Dendritic cell treated with granulocyte-macrophage colony-stimulating factor and Interleukin-4, amounts not matched to agents 40 ng/mL and 50 ng/mL, for 4 days (primary cell): ENCODE measurements around the gene CNOT4.

Experiments used
- H3K27ac Mint-ChIP-seq: one replicate; pipeline ENCODE4 v1.8.0; 2022; ENCODE audit warnings: mild to moderate bottlenecking, mixed read lengths
- H3K27me3 Mint-ChIP-seq: one replicate; pipeline ENCODE4 v1.8.0; 2022; ENCODE audit warnings: mild to moderate bottlenecking, mixed read lengths
- H3K36me3 Mint-ChIP-seq: one replicate; pipeline ENCODE4 v1.8.0; 2022; ENCODE audit warnings: low read depth, mixed read lengths
- H3K4me1 Mint-ChIP-seq: one replicate; pipeline ENCODE4 v1.8.0; 2022; ENCODE audit warnings: low read depth, mixed read lengths
- H3K4me3 Mint-ChIP-seq: one replicate; pipeline ENCODE4 v1.8.0; 2022; ENCODE audit warnings: mild to moderate bottlenecking, moderate library complexity, mixed read lengths
- H3K9me3 Mint-ChIP-seq: one replicate; pipeline ENCODE4 v1.8.0; 2022; ENCODE audit warnings: mixed read lengths
- intact Hi-C: fragments of 100-400 bp; cut with micrococcal nuclease; formaldehyde crosslinking; loops from one replicate; pipeline ENCODE4 v1.15.0; 2022

The CNOT4 gene

GRCh38 chr7:135527025-135527424 lies 17.1 kb upstream of the CNOT4 start:
- no peaks in the 10 kb centered on the region for H3K9me3 Mint-ChIP-seq
- no peaks in the 10 kb centered on the region for H3K4me1 Mint-ChIP-seq
- no peak overlapping the region for H3K4me3 Mint-ChIP-seq
- H3K36me3 Mint-ChIP-seq, result no peaks in the 10 kb centered on the region
- H3K27me3 Mint-ChIP-seq, result no peaks in the 10 kb centered on the region
- H3K27ac Mint-ChIP-seq, result no peak overlapping the region
- intact Hi-C loops, result no loop called here

GRCh38 chr7:135525426-135525825 lies 15.5 kb upstream of the CNOT4 start:
- Mint-ChIP-seq H3K27me3 (no peaks in the 10 kb centered on the region), H3K27ac (no peak overlapping the region), H3K4me3 (no peak overlapping the region), H3K4me1 (no peaks in the 10 kb centered on the region), H3K36me3 (no peaks in the 10 kb centered on the region), H3K9me3 (no peaks in the 10 kb centered on the region)
- intact Hi-C loops, result no loop called here

DNA sequence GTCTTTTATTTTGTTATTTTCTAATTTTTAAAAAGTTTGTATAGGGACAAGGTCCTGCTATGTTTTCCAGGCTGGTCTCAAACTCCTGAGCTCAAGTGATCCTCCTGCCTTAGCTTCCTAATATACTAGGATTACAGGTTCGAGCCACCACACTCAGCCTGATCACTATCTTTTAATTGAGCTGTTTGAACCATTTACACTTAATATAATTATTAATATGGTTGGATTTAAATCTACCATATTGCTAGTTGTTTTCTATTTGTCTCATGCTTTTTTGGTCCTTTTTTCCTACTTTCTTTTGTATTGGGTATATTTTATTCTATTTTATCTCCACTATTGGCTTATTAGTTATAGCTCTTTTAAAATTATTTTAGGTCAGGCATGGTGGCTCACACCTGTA lies 13.2 kb upstream of the CNOT4 start:
- Mint-ChIP-seq H3K4me1 (no peaks in the 10 kb centered on the region), H3K27ac (no peak overlapping the region), H3K27me3 (no peaks in the 10 kb centered on the region), H3K9me3 (no peaks in the 10 kb centered on the region), H3K4me3 (no peak overlapping the region), H3K36me3 (no peaks in the 10 kb centered on the region)
- intact Hi-C loops, result no loop called here

DNA sequence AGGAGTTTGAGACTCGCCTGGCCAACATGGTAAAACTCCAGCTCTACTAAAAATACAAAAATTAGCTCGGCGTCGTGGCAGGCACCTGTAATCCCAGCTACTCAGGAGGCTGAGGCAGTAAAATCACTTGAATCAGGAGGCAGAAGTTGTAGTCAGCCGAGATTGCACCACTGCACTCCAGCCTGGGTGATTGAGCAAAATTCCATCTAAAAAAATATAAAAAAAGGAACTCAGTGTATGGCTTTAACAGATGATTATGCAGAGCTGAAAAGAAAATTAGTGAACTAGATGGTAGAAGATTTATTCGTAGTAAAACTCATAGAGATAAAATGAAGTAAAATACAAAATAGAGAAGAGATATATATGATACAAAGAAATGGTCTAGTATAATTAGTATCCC lies 12.6 kb upstream of the CNOT4 start:
- intact Hi-C loops, result no loop called here

GRCh38 chr7:135519871-135520270 lies 10.0 kb upstream of the CNOT4 start:
- no peak overlapping the region for H3K4me3 Mint-ChIP-seq
- no peaks in the 10 kb centered on the region for H3K36me3 Mint-ChIP-seq
- H3K4me1 Mint-ChIP-seq, result no peaks in the 10 kb centered on the region
- no peaks in the 10 kb centered on the region for H3K9me3 Mint-ChIP-seq
- intact Hi-C loops, result no loop called here
- no peak overlapping the region for H3K27ac Mint-ChIP-seq
- H3K27me3 Mint-ChIP-seq, result no peaks in the 10 kb centered on the region

More for the DNA sequence above, 12.6 kb upstream of the CNOT4 start:
- Mint-ChIP-seq H3K27ac (no peak overlapping the region), H3K4me3 (no peak overlapping the region), H3K9me3 (no peaks in the 10 kb centered on the region), H3K27me3 (no peaks in the 10 kb centered on the region), H3K36me3 (no peaks in the 10 kb centered on the region), H3K4me1 (no peaks in the 10 kb centered on the region)

- intact Hi-C loops, result no loop called here
- no peaks in the 10 kb centered on the region for H3K27me3 Mint-ChIP-seq
- H3K27ac Mint-ChIP-seq, result no peak overlapping the region
- no peaks in the 10 kb centered on the region for H3K36me3 Mint-ChIP-seq
- H3K4me3 Mint-ChIP-seq, result no peak overlapping the region
- H3K4me1 Mint-ChIP-seq, result no peaks in the 10 kb centered on the region
- no peaks in the 10 kb centered on the region for H3K9me3 Mint-ChIP-seq
Observed at GRCh38 chr7:135519233-135519688, 9.4 kb upstream of the CNOT4 start.

- intact Hi-C loops, result no loop called here
- no peak overlapping the region for H3K4me3 Mint-ChIP-seq
- no peaks in the 10 kb centered on the region for H3K36me3 Mint-ChIP-seq
- H3K9me3 Mint-ChIP-seq, result no peaks in the 10 kb centered on the region
- no peak overlapping the region for H3K27ac Mint-ChIP-seq
- no peaks in the 10 kb centered on the region for H3K4me1 Mint-ChIP-seq
- H3K27me3 Mint-ChIP-seq, result no peaks in the 10 kb centered on the region
Observed at GRCh38 chr7:135518748-135519147, 8.8 kb upstream of the CNOT4 start.

DNA sequence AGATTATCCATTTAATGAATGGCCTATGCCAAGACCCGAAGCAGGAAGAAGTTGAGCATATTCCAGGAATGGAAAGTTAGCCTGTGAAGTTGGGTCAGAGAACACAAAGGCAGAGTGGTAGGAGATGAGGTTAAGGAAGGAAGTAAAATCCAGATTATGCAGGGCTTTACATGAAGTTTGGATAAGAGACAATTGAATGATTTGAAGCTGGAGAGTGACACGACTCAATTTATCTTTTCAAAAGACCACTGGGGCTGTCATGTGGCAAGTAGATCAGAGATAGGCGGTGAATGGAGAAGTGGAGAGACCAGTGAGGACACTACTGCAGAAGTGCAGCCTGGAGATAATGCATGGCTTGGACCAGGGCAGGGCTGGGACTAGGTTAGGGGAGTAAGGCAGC lies 7.2 kb upstream of the CNOT4 start:
- no peaks in the 10 kb centered on the region for H3K9me3 Mint-ChIP-seq
- intact Hi-C loops, result no loop called here

GRCh38 chr7:135514856-135515255 lies 5.0 kb upstream of the CNOT4 start:
- H3K4me1 Mint-ChIP-seq, result no peaks in the 10 kb centered on the region
- H3K9me3 Mint-ChIP-seq, result no peaks in the 10 kb centered on the region
- no peak overlapping the region for H3K27ac Mint-ChIP-seq
- H3K27me3 Mint-ChIP-seq, result no peaks in the 10 kb centered on the region
- H3K4me3 Mint-ChIP-seq, result no peak overlapping the region
- no peaks in the 10 kb centered on the region for H3K36me3 Mint-ChIP-seq
- intact Hi-C loops, result no loop called here

More for the DNA sequence above, 7.2 kb upstream of the CNOT4 start:
- Mint-ChIP-seq H3K4me3 (no peak overlapping the region), H3K27me3 (no peaks in the 10 kb centered on the region), H3K4me1 (no peaks in the 10 kb centered on the region), H3K27ac (no peak overlapping the region), H3K36me3 (no peaks in the 10 kb centered on the region)

- Mint-ChIP-seq H3K9me3 (no peaks in the 10 kb centered on the region), H3K4me1 (peaks cover 4% of the 10 kb centered on the region), H3K27me3 (no peaks in the 10 kb centered on the region), H3K36me3 (no peaks in the 10 kb centered on the region), H3K27ac (no peak overlapping the region), H3K4me3 (no peak overlapping the region)
- intact Hi-C loops, result no loop called here
Observed at GRCh38 chr7:135512135-135512887, 2.4 kb upstream of the CNOT4 start.

- intact Hi-C loops, result loop anchor here (1.0 to 2.0 kb wide), 3 partner anchors 48 to 230 kb away; partner anchors contain the start of gene STMP1
- H3K27ac Mint-ChIP-seq, result no peak overlapping the region
Observed at GRCh38 chr7:135510592-135511183, 786 bp upstream of the CNOT4 start.

DNA sequence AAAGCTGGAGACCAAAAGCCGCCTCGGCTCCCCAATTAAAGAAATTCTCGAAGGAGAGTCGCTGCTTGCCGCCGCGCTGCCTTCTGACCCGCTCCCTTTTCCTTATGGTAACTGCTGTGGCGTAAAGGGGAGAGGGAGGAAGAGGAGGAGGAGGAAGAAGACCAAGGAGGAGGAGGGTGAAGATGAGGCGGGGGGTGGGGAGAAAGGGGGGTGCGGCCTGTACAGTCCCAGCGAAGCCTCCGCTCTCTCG lies 388 bp downstream of the CNOT4 start:
- intact Hi-C loops, result loop anchor here (5.0 kb wide), 1 partner anchor 37 kb away; no protein-coding TSS in a partner anchor
- H3K4me1 Mint-ChIP-seq, result peaks cover 4% of the 10 kb centered on the region
- H3K36me3 Mint-ChIP-seq, result no peaks in the 10 kb centered on the region
- no peak overlapping the region for H3K4me3 Mint-ChIP-seq
- no peak overlapping the region for H3K27ac Mint-ChIP-seq
- no peaks in the 10 kb centered on the region for H3K9me3 Mint-ChIP-seq
- H3K27me3 Mint-ChIP-seq, result no peaks in the 10 kb centered on the region

More at GRCh38 chr7:135510592-135511183, 786 bp upstream of the CNOT4 start:
- Mint-ChIP-seq H3K4me1 (peaks cover 4% of the 10 kb centered on the region), H3K4me3 (no peak overlapping the region), H3K27me3 (no peaks in the 10 kb centered on the region), H3K36me3 (no peaks in the 10 kb centered on the region), H3K9me3 (no peaks in the 10 kb centered on the region)

DNA sequence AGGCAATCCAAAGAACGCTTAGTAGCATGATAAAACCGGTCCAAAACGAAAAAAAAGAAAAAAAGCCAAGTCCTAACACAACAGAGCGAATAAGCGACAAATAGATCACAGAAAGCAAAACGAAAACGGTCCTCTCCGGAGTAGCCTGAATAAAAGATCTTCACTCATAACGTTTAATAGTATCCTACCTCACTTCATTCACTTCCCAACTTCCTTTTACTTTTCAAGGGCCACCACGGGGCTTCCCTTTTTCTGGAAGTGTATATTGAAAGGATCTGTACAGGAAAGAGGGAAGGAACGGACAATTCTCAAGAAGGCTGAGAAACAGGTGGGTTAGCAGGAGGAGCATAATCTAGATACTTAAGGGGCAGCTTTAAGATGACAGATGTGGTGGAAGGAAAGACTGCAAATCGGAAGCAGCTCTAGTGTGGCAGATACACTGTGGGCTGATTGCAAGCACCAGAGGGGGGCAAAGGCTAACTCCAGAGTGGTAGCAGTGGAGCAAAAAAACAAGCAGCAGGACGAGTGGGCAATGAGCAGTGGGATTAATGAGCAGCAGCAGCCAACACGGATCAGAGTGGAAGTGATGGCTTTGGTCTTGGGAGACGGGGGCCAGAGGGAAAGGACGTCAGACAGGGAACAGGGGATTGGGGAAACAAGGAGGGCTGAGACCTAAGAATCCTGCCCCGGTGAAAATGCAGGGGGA lies 866 bp downstream of the CNOT4 start:
- Mint-ChIP-seq H3K36me3 (no peaks in the 10 kb centered on the region), H3K27ac (no peak overlapping the region)
- intact Hi-C loops, result loop anchor here (5.0 kb wide), 1 partner anchor 37 kb away; no protein-coding TSS in a partner anchor

DNA sequence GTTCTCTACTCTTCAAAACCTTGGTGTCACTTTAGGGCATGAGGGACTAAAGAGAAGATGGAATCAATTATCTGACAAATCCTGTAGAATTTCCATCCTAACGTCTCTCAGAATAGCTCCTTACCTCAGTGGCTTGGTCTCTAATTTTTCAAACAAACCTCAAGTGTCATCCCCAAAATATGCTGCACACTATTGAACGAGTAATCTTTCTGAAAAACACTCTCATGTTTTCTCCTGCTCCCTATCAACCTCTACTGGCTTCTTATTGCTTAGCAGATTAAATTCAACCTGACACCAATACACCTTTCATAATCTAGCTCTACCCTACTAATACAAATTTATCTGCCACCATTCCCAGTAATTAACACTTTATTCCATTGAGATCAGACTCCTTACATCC lies 8.5 kb downstream of the CNOT4 start:
- H3K4me3 Mint-ChIP-seq, result no peak overlapping the region
- no peak overlapping the region for H3K27ac Mint-ChIP-seq
- H3K9me3 Mint-ChIP-seq, result no peaks in the 10 kb centered on the region
- H3K36me3 Mint-ChIP-seq, result no peaks in the 10 kb centered on the region
- H3K4me1 Mint-ChIP-seq, result peaks cover 42% of the 10 kb centered on the region
- no peaks in the 10 kb centered on the region for H3K27me3 Mint-ChIP-seq
- intact Hi-C loops, result no loop called here

More for the DNA sequence above, 866 bp downstream of the CNOT4 start:
- Mint-ChIP-seq H3K9me3 (no peaks in the 10 kb centered on the region), H3K4me1 (peaks cover 4% of the 10 kb centered on the region), H3K4me3 (no peak overlapping the region), H3K27me3 (no peaks in the 10 kb centered on the region)
